GM19467 (cell line): ENCODE measurements around the gene U2SURP.

Experiments
- ATAC-seq: cut with Tn5 transposase; IDR thresholded peaks from one replicate; pipeline ENCODE4 v1.9.1; 2021; ENCODE audit warnings: mild to moderate bottlenecking, moderate library complexity; ENCODE audit not compliant: unreplicated experiment

Gene U2SURP

DNA sequence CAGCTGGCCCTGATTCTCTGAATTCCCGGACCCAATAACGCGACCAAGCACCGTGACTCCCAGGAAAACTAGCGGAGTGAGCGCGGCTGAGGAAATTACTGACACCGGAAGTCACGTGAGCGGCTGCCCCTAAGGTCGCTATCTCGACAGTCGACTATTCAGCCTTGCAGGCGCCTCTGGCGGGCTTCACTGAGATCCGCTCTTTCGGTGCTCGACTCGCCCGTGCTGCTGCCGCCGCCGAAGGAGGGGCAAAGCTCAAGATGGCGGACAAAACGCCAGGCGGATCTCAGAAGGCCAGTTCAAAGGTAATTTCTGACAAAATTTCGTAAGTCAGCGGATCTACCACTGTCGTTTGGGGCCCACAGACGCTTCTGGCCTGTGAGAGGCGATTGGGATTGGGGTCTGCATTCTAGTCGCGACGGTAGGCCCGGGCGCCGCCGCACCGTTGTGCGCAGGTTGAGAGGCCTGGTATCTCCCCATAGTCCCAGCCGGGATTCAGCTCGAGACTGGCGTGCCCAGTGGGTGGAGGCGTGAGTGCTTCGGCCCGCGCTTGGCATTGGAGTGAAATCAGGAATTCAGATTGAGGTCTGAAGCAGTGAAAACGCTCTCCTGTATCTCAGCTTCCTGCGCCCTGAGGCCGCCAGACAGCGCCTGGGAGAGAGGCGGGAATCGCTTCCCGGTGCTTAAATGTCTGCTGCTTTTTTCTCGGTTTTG, at the start of gene U2SURP:
U2SURP (plus strand) TSS at position 202 of the 714 bp plus-strand sequence; CDS start at position 261, 59 bp downstream.
- ATAC-seq = peak; percentile 88

DNA sequence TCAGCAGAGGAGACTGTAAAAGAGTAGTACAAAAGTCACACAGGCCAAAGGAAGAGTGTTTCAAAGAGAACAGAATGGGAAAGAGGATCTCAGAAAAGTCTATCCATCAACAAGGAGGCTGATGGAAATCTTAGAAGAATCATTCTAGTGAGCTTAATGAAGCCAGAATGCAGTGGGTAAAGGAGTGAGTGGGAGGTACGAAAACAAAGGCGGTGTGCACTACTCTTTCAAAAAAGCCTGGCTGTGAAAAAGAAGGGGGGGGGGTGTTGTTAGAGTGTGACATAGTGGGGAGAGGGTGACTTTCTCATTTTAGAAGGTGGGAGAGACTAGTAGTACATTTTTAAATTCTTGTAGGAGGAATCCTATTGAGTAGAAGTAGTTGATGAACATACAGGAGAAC, 49.6 kb upstream of the U2SURP start:
- ATAC-seq = no peak

DNA sequence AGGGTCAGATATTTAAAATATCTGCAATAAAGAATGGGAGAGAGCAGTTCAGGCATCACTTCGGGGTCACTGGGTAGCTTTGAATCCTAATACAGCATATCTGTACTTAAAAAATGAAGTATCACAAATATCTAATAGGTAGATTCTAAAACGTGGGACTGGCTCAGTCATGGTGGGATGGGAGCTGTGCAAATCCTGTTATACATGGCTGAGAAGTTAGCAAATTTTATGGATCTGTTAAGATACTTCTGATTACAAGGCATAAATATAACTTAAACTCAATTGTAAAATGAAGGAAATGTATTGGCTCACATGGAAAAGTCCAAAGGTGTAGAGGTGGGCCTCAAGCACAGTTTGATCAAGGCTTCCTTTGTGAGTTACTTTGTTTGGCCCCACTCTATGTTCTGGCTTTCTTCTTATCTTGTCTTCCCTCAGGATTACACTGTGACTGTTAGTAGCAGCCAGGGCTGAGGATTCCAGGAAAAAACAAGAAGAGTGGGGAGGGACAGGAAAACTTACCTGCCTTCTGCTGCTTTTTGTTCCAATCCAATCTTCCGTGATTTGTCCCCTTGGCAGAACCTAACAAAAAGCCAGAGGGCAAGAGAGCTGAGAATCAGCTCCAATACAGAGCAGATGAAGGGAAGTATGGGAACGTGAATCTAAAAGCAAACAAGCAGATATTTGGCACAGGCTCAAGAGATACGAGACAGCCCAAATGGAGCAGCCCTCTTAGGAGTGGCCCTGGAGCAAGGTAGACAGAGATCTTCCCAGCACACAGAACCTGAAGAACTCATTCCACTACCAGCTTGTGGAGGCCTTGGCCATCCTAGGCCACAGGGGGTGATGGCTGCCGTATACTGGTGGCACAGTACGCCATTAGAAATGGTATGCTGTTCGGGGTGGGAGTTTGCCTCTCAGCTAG, 48.8 kb upstream of the U2SURP start:
- ATAC-seq = no peak

DNA sequence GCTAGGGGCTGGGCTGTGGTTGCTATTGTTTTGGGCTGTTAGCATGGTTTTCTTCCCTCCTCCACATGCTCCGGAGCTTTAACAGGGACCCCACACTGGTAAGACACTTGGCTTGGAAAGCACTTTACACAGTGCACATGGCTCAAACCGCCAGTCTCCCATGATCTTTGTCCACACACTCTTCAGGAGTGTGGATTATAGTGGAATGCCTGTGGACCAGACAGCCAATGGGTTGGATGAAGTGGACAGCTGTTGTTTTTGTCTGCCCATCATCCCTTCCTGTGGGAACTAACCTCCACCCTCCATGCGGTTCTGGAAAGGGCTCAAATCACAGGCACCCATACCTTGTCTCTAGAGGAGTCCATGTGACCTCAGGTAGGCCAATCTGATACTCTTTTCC, 47.9 kb upstream of the U2SURP start:
- no peak for ATAC-seq

DNA sequence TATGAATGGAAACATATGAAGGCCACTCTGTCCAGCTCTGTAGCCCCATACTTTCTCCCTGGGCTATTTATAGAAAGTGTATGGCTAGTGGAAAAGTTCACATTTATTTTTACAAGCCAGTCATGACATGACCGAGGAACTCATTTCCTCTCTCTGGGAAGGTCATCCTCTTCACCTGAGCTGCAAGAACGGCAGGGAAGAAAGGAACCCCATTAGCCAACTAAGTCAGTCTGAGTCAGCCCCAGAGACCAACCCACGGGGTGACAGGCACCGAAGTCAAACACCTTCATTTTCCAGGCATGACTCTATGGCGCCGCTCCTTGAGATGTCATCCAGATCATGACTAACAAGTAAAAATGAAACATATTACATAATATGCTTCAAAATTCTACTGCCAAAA, 42.7 kb upstream of the U2SURP start:
- ATAC-seq = no peak

DNA sequence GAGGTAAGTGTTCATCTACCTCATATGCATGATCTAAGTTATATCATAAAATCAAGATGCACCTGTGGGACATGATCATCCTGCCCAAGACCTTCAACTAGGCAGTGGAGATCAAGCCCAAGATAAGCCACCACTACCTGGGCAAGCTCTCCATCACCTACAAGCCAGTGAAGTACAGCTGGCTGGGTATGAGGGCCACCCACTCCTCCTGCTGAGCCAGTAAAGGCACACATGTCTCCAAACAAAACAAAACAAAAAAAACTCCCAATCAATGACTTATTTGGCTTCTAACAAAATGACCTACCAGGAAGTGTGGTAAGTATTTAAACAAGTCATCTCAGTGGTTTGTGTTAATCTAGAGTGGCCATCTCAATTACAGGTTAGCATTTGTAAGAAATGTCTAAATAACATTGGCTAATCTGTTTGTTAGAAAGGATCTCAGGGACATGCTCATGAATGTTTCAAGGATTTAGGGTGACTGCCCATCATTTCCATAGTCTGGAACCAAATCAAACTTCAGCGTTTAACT, 41.0 kb upstream of the U2SURP start:
- no peak for ATAC-seq

DNA sequence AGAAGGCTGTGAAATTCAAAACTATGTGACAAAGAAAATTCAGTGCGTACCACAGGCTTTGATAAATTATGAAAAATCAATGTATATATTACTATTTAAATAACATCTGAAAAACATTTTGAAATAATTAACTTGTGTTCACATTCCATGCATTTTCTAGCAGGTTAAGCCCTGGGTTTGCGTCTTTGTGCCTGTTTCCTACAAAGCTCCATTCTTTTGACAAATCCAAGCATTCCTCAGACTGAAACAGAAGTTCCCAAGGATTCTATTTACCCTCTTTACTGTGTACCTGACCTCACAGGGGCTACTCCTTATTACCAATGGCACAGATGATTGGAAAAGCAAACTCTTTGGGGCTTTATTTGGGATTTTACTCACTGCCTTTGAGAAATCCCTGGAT, 39.8 kb upstream of the U2SURP start:
- no peak for ATAC-seq

DNA sequence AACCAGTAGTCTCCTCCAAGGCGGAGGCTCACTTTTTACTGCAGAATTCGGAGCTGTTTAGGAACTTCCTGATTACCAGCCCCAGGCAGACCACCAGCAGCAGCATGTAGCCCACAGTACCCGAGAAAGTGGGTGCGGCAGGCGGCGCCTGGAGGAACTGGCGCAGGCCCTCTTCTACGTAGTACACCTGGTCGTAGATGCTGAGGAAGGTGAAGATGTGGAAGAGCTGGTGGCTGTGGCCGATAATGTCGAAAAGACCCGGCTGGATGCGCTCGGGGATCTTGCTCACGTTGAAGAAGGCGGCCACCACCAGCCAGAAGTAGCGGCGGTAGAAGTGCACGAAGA, 39.2 kb upstream of the U2SURP start:
- ATAC-seq = no peak

DNA sequence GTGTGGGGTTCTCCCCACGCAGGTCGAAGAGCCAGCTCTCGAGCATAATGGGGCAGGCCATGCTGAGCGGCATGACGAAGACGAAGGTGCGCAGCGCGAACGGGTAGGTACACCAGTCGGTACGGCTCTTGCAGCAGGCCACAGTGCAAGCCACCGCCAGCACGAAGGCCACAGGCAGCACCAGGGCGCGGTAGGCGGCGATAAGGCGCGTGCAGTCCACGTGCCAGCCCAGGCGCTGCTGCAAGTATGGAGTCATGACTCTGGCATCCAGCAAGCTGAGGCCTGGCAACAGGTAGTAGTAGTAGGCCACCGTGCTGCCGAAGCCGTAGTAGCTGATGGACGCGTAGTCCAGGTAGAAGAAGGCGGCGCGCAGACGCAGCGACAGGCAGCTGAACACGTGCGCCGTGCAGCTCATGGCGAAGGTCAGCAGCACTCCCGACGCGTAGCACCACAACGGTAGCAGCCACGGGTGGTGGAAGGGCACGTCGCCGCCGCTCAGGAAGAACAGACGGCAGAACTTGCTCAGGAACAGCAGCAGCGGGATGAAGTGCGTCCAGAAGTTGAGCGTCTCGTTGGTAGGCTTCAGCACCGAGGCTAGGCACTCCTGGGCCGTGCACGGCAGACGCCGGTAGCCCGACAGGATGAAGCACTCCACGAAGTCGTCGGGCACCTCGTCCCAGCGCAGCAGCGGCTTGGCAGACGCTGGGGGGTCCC, 38.7 kb upstream of the U2SURP start:
- peak; percentile 5 for ATAC-seq

DNA sequence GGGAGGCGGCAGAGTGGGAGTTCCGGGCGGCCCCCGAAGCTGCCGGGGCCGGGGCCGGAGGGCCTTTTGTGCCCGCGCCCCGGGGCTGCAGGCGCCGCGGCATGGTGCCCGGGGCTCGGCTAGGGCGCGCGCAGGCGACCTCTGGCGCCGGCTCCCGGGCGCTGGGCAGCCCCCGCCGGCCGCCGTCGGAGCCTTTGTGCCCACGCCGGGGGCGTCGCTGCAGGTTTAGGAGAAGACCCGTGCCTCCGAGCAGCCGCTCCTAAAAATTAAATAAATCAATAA, 38.2 kb upstream of the U2SURP start:
- peak; percentile 33 for ATAC-seq

DNA sequence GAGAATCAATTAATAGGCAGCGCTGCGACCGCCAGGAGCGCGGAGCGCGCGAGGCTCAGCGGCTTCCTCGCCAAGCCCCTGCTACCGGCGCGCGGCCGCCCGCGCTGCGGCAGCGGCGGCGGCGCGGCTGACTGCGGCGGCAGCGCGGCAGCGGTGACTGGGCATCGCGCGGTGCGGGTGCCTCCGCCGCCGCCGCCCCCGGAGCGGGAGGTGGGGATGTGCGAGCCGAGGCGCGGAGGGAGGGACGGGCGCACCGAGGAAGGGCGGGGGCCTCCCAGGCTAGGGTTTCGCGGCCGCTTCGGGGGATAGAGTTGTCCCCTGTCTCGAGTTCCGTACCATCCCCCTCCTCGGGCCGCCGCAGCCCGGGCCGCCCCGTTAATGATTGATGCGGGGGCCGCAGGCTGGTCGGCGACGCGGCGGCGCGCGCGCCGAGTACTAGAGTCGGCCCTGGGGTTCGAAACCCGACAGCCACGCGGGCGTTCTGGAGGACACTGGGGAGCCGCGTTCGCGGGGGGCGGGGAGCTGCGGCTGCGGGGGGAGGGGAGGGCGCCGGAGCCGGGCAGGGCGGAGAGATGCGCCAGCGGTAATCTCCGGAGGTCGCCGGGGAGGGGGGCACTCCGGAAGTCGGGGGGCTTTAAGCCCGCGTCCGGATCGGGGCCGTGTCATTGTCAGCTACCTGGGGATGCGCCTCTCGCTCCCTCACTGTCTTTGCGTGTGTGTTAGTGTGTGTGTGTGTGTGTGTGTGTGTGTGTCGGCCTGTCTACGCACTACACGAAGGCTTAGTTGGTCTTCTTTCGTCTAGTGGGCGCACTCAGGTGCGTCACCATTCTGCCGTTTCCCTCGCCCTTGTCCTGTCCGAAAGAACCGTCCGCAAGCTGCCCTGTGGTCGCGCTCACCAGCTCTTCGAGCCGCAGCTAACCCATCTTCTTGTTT, 37.6 kb upstream of the U2SURP start, which contains the start of gene PAQR9:
PAQR9 (minus strand) TSS at position 159 of the 933 bp plus-strand sequence. CDS start 338 bp downstream, outside the sequence.
- peak; percentile 52 for ATAC-seq

DNA sequence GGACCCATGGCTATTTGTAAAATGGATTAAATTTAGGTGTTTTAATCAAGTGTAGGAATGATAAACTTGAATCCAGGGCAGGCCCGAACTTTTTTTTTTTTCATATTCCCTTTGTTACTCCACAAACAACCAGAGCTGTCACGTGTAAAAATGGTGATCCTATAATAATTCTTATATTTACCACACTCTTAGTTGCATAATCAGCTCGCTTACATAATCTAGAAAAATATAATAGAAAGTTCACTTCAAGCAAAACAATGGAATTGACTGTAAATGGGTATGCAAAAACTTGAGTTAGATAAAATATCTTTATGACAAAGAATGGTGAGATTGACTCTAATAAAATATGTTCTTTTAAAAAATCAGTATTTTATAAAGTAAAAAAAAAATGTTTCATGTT, 35.8 kb upstream of the U2SURP start:
- ATAC-seq = no peak

DNA sequence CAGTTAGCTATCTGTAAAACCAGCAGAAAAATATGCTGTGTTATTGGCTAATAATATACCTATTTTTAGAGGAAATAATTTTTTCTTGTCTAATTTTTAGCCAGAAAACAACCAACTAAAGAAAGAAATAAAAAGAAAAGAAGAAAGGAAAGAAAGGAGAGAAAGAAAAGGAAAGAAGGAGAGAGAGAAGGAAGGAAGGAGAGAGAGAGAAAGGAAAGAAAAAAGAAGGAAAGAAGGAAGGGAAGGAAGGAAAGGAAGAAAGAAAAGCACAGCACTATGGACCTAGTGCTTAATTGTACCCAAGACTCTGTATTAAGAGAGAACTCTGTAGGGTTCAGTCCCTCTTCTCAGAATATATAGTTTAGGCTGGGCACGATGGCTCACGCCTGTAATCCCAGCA, 34.6 kb upstream of the U2SURP start:
- ATAC-seq = no peak

DNA sequence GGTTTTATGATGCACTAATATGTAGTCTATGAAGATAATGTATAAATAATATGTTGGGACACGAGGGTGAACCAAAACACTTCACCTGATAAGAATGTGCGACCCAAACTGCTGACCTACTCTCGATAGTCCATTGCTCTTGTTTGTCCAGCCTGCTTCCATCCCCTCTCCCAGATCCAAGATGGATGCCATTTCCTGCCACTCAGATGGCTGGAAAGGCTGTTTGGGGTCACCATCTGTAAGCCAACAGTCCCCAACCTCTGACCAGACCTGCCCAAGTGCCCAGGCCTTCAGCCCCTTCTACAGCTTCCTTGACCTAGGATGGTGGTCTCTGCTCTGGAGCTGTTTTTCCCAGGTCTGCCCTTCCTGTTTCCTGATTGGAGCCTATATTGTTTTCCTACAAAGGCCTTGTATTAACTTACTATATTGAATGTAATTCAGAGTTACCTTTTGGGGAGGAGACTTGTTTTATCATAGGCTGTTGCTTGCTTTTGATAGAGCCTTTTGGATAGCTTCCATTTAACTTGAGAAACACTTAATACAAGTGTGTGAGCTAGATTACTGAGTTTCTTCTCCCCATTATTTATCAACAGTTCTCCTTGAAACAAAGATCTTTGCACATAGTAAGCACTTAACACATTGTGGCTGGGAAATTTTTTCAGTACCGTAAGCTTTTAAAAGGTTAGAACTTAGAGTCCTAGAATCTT, 32.9 kb upstream of the U2SURP start:
- ATAC-seq = no peak

DNA sequence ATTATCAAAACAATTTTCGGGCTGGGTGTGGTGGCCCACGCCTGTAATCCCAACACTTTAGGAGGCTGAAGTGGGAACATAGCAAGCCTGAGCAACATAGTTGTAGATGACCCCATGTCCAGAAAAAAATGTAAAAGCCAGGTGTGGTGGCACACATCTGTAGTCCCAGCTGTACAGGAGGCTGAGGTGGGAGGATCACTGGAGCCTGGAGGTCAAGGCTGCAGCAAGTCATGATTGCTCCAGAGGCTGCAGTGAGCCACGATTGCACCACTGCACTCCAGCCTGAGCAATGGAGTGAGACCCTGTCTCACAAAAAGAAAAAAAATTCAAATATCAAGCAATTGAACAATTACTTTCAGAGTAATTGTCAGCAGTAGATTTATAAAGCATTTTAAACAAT, 29.9 kb upstream of the U2SURP start:
- ATAC-seq = no peak

DNA sequence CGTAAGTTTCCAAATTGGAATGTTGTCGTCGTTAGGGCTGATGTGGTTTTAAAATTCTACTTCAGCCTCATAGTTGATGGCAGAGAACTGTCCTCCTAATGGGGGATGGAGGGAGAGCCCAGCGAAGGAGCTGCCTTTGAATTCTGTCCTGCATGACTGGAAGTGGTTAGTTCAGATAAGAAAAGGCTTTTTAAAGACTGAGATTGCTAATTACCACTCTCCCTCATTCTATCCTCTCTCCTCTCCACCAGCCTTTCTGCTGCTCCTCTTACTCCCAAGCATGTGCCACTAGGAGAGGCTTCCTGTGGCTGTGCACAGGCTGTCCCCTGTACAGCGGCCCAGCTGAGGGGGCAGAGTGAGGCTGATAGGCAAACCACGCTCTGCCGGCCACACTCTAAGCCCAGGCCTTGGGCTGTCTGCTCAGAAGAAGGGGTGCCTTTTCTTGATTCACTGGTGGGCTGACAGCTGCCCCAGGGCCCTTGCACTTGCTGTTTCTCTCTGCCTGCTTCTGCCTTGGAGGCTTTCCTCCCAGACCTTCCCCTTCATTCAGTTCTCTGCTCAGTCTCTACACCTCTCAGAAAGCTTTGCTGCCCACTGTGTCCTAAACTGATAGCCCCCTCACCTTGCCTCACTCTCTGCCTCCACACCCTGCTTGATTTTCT, 29.1 kb upstream of the U2SURP start:
- no peak for ATAC-seq

DNA sequence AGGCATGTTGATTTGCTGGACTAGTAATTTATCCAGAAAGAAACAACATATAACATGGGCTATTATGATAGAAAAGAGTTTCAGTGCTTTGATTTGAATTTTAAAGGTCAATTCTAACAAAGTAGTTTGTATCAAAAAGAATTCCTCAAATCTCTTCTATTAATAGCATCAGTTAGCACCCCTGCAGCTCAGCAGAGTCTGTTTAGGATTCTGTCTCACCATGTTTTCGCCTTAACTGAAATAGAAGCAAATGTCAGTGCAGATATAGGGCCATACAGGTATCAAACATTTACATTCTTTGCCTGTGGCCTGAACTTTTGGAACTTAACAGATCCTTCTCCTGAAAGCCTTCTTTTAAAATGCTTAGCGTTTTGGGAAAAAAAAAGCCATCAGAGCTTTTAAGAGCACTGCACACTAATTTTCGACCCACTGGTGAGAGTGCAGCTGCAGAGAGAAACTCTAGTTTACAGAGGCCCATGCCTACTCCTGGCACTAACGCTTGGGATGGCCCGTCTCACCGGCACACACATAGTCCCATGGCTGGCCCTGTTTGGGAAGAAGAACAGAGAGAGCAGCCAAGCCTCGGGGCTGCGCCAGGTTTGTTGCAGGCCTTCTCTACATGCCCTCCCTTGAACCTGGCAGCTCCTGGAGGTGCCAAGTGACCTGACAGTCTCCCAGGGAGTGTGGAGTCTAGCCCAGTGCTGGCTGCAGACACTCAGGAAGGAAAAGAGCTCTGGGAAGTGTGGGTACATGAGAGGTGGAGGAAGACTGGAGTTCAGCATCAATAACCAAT, 28.0 kb upstream of the U2SURP start:
- no peak for ATAC-seq

DNA sequence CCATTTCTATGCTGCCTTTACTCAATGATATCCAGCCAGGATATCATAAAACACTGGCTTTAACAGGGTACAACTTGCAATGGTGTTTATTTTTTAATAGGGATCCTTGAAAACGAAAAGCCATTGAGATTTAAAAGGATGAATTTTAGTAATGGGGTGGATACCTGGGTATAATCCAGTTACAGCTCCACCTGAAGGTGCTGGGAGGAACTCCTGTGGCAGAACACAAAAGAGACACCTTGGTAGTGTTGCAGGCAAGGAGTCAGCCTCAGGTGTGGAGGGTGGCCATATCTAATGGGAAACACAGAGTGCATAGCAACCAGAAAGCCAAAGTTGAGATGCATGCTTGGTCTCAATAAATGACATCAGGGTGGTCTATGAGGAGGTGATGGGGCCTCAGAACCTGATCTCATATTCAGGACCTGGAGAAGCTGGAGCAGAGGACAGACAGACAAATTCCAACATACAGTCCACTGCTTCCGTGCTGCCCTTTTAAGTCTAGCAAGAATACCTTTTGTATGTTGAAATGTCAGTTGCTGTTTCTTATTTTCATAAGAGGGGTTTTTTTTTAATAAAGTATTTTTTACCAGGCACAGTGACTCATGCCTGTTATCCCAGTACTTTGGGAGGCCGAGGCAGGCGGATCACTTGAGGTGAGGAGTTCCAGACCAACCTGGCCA, 25.9 kb upstream of the U2SURP start:
- no peak for ATAC-seq
